Ascending aorta (tissue), 2 donors: ENCODE measurements around the gene CACNB1. TPM values are rescaled to one million over a fixed set of nuclear protein-coding genes. Genes with fewer than 3 reads are reported as not detected.
A peak's percentile ranks its signal among the peaks of the same experiment; 100 is the strongest.

ENCODE experiments used
- DNase-seq, 2 donors: peaks; one replicate each; pipeline ENCODE4 v3.0.0-alpha.2; 2019; ENCODE audit warnings: low spot score in 2 of 2
- H3K27ac ChIP-seq, 2 donors: fragments of 200-600 bp; sonication (generic); one replicate each; pipeline ENCODE4 v1.5.1; 2016 to 2017; ENCODE audit warnings: mild to moderate bottlenecking in 1 of 2
- H3K27me3 ChIP-seq: fragments of 200-600 bp; sonication (generic); one replicate; pipeline ENCODE4 v1.5.1; 2017
- H3K36me3 ChIP-seq, 2 donors: fragments of 200-600 bp; sonication (generic); one replicate each; pipeline ENCODE4 v1.5.1; 2016
- H3K4me1 ChIP-seq, 2 donors: fragments of 200-600 bp; sonication (generic); one replicate each; pipeline ENCODE4 v1.5.1; 2016 to 2017; ENCODE audit warnings: mild to moderate bottlenecking in 1 of 2
- H3K4me3 ChIP-seq, 2 donors: fragments of 200-600 bp; sonication (generic); one replicate each; pipeline ENCODE4 v1.5.1; 2016 to 2017; ENCODE audit warnings: mild to moderate bottlenecking in 1 of 2
- H3K9me3 ChIP-seq, 2 donors: fragments of 200-600 bp; sonication (generic); one replicate each; pipeline ENCODE4 v1.5.1; 2016
- intact Hi-C: fragments of 100-400 bp; cut with DNase I; formaldehyde crosslinking; loops from one replicate; pipeline ENCODE4 v1.15.1; 2023
- total RNA-seq: library from RNA; depleted of rRNA; stranded (reverse); fragments of >200 nt; gene quantifications from one replicate; pipeline ENCODE4 v1.1.0, GENCODE V29; 2016
- TF ChIP-seq, protein P1 (sequence below), 3 experiments: fragments of 200-600 bp in 2 of 3; fragments of 450-650 bp in 1 of 3; sonication (generic) in 2 of 3; IDR thresholded peaks; one replicate each; pipeline ENCODE4 v1.5.1; 2016 to 2019; ENCODE audit warnings: antibody characterized with exemption in 3 of 3, mild to moderate bottlenecking in 1 of 3, moderate library complexity in 1 of 3

The CACNB1 gene
- total RNA-seq, 1 donor from 2014 or later = 9.6 TPM

DNA sequence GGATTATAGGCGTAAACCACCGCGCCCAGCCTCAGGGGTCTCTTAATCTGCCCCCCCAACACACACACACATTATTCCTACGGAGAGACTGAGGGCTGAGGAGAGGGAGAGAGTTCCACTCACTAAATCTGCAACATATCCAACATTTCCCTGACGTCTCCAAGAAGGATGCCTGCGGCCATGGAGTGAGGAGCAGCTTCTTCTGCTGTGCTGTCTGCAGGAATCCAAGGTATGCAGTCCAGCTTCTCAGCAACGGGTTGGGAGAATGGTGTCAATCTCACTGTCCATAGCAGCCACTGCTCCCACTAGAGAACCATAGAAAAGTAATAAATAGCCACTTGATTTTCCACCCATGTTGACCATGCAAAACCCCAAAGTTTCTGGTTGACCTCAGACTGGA lies 41.0 kb downstream of the CACNB1 start:
- H3K27ac ChIP-seq = no peak overlapping the region
- no peaks in the 10 kb centered on the region for H3K9me3 ChIP-seq
- TF ChIP-seq, protein P1, sequence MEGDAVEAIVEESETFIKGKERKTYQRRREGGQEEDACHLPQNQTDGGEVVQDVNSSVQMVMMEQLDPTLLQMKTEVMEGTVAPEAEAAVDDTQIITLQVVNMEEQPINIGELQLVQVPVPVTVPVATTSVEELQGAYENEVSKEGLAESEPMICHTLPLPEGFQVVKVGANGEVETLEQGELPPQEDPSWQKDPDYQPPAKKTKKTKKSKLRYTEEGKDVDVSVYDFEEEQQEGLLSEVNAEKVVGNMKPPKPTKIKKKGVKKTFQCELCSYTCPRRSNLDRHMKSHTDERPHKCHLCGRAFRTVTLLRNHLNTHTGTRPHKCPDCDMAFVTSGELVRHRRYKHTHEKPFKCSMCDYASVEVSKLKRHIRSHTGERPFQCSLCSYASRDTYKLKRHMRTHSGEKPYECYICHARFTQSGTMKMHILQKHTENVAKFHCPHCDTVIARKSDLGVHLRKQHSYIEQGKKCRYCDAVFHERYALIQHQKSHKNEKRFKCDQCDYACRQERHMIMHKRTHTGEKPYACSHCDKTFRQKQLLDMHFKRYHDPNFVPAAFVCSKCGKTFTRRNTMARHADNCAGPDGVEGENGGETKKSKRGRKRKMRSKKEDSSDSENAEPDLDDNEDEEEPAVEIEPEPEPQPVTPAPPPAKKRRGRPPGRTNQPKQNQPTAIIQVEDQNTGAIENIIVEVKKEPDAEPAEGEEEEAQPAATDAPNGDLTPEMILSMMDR (IDR thresholded peaks at IDR 0.05) = no peak
- peaks cover 12% of the 10 kb centered on the region in 2 donors for H3K4me1 ChIP-seq
- DNase-seq = no peak
- H3K4me3 ChIP-seq = no peak overlapping the region
- H3K27me3 ChIP-seq = no peaks in the 10 kb centered on the region
- intact Hi-C loops = no loop called here
- no peaks in the 10 kb centered on the region for H3K36me3 ChIP-seq

DNA sequence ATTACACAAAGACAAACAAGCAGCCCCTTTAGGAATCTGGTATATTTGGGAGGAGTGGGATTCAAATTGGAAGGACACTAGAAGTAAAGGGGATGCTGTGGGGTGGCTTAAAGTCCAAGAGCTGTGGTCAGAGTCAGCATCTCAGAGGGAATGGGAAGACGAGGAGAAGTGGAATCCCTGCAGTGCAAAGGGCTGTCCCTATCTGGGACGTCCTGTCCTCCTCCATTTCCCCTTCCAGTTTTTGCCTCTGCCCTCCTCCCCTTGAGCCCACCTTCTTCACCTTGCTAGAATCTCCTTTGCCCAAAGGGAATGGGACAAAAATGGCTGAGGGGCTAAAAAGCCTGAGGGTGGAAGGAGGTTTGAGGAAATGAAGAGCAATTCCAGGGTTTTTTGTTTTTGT lies 41.8 kb downstream of the CACNB1 start:
- intact Hi-C loops = no loop called here
- Histone ChIP-seq H3K9me3 (no peaks in the 10 kb centered on the region), H3K27me3 (no peaks in the 10 kb centered on the region), H3K36me3 (no peaks in the 10 kb centered on the region), H3K4me3 (no peak overlapping the region), H3K4me1 (peaks cover 12 to 15% of the 10 kb centered on the region in 2 donors), H3K27ac (no peak overlapping the region)
- TF ChIP-seq, protein P1 (IDR thresholded peaks at IDR 0.05) = no peak
- no peak for DNase-seq

DNA sequence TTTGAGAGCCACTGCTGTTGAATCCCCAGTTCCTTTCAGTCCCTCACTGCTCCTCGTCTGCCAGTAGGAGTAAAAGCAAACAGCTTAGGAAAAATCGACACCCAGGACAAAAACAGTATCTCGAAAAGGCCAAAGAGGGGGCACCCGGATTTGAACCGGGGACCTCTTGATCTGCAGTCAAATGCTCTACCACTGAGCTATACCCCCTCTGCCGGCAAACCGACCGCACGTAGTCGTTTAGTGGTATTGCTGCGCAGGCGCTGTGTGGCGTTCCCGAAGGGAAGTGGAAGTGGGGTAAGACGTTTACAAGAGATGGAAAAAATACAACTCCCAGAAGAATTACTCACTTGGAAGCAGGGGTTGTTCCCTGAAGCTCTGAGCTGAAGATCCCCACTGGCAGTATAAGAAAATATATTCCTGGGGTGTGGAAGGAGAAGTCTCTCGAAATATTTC lies 43.8 kb downstream of the CACNB1 start:
- no peaks in the 10 kb centered on the region for H3K9me3 ChIP-seq
- peaks cover 12 to 15% of the 10 kb centered on the region in 2 donors for H3K4me1 ChIP-seq
- TF ChIP-seq, protein P1 (IDR thresholded peaks at IDR 0.05) = peak in 2 of 3 experiments; percentile 16 to 33
- intact Hi-C loops = loop anchor here (1.0 to 5.0 kb wide), 5 partner anchors 170 to 774 kb away; partner anchors contain the start of genes LRRC3C, ORMDL3, PIP4K2B and PSMB3
- no peaks in the 10 kb centered on the region for H3K27me3 ChIP-seq
- no peaks in the 10 kb centered on the region for H3K36me3 ChIP-seq
- peak; percentile 90 to 98 for DNase-seq
- H3K27ac ChIP-seq = peak overlapping the region; percentile 84 to 94
- H3K4me3 ChIP-seq = peak overlapping the region; percentile 85 to 94

DNA sequence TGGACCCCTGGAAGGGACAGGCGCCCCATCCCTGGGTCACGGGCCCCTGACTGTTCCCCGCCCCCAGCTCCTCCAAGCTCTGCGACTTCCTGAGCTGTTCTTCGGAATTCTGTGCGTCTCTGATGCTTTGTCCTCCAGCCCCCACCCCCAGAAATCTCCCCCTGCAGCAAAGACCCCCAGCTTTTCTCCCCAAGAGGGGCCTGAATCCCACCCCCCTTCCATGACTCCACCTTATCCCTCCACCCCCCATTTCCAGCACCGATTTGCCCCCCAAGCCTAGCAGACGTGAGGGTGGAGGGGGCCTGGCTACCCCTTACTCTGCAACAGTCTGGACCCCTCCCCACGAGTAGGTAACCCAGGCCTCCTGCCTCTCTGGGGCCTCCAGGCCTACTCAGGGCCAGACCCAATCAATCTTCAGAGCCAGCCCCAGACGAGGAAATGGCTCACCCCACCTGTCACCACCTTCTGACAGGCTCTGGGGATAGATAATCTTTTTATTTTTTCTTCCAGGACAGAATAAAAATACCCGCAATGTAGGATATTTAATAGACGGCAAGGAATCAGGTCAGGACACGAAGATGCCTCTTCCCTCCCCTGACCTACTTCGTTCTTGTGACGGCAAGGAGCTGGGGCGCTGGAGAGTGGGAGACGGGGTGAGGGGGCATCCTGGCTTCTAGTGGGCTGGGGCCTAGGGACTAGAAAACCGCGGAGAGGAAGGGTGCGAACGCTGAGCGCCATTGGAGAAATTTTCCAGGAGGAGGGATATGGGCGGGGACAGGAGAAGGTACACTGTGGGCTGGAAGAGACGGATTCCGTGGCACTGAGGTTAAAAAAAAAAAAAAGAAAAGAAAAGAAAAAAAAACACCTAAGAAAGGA lies 45.3 kb downstream of the CACNB1 start:
- no peak for DNase-seq
- Histone ChIP-seq H3K9me3 (no peaks in the 10 kb centered on the region), H3K36me3 (no peaks in the 10 kb centered on the region), H3K27ac (peak overlapping the region; percentile 19 to 23), H3K4me3 (peak overlapping the region; percentile 85 to 94), H3K27me3 (no peaks in the 10 kb centered on the region), H3K4me1 (peaks cover 12 to 15% of the 10 kb centered on the region in 2 donors)
- intact Hi-C loops = loop anchor here (5.0 kb wide), 2 partner anchors 355 to 775 kb away; partner anchors contain the start of genes LRRC3C, ORMDL3 and PIP4K2B
- TF ChIP-seq, protein P1 (IDR thresholded peaks at IDR 0.05) = no peak

DNA sequence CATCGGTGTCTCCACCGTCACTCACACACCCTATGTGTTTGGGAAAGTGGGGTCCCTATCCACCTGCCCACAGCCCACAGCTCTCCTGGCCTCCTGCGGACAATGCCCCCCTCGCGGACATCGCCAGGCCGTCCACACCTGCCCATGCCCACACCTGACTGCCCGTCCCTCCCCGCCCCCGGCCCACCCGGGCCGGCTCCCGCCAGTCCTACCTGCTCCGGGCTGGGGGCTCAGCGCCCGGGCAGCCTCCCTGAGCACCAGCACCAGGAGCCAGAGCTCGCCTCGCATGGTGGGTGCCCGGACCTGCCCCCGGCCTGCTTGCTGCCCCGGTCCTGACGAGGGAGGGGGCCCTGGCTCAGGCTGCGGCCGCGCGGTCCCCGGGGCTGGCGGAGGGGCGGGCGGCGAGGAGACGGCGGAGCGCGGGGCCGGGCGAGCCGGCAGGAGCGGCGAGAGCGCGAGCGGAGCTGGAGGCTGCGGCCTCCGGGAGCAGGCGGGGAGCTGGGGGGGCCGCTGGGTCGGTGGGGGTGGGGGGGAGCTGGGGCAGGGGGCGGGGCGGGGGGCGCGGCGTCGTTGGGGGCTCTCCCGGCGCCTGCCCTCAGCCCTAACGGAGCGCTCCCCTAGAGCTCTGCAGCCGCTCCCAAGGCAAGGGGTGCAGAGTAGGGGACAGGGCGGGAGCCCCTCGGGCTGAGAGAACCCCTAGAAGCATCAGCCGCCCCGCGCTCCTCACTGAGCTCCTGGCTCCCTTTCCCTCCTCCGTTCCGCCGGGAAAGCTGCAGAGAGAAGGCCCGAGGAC lies 46.1 kb downstream of the CACNB1 start, which contains the start of gene PLXDC1:
TSS of gene PLXDC1 (minus strand) at position 488 of the 793 bp plus-strand sequence. CDS start at position 288, 200 bp downstream.
- Histone ChIP-seq H3K36me3 (no peaks in the 10 kb centered on the region), H3K4me3 (peak within 1 kb of the TSS; percentile 85 to 94), H3K4me1 (peaks cover 12 to 15% of the 10 kb centered on the region in 2 donors), H3K9me3 (no peaks in the 10 kb centered on the region), H3K27ac (peak within 1 kb of the TSS; percentile 19 to 23), H3K27me3 (no peaks in the 10 kb centered on the region)
- no peak for DNase-seq
- intact Hi-C loops = loop anchor here (5.0 kb wide), 2 partner anchors 354 to 776 kb away; partner anchors contain the start of genes LRRC3C, ORMDL3 and PIP4K2B
- TF ChIP-seq, protein P1 (IDR thresholded peaks at IDR 0.05) = no peak
